ENCODE data around the gene MAMSTR.
A peak's percentile ranks its signal among the peaks of the same experiment; 100 is the strongest.
"Not testable (repeated sequence)": the region's sequence is repeated elsewhere in the genome, so short reads cannot be mapped to it uniquely, and the experiment has no call there.

MAMSTR gene

DNA sequence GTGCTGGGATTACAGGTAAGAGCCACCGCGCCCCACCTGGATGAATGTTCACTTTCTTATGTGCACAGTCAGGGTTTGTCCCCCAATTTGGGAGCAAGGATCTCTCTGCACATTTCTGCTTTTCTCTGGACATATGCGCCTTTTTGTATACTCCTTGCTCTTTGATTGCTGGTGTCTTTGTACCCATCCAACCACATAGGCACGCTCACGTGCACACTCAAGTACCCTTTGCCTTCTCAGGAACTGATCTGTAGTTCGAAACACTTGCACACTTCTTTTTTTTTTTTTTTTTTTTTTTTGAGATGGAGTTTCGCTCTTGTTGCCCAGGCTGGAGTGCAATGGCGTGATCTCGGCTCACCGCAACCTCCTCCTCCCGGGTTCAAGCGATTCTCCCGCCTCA is 1.4 kb downstream of the MAMSTR start:
- DNase-seq = not testable (repeated sequence)

- no peak for DNase-seq
Measured at GRCh38 chr19:48716562-48717291, 2.8 kb downstream of the MAMSTR start.

- no peak for DNase-seq
Measured at GRCh38 chr19:48715681-48716171, 3.8 kb downstream of the MAMSTR start.

GRCh38 chr19:48714759-48715675 is 4.5 kb downstream of the MAMSTR start:
- DNase-seq = no peak

- DNase-seq = peak; percentile 95
Measured at GRCh38 chr19:48713864-48714755, 5.4 kb downstream of the MAMSTR start.

DNA sequence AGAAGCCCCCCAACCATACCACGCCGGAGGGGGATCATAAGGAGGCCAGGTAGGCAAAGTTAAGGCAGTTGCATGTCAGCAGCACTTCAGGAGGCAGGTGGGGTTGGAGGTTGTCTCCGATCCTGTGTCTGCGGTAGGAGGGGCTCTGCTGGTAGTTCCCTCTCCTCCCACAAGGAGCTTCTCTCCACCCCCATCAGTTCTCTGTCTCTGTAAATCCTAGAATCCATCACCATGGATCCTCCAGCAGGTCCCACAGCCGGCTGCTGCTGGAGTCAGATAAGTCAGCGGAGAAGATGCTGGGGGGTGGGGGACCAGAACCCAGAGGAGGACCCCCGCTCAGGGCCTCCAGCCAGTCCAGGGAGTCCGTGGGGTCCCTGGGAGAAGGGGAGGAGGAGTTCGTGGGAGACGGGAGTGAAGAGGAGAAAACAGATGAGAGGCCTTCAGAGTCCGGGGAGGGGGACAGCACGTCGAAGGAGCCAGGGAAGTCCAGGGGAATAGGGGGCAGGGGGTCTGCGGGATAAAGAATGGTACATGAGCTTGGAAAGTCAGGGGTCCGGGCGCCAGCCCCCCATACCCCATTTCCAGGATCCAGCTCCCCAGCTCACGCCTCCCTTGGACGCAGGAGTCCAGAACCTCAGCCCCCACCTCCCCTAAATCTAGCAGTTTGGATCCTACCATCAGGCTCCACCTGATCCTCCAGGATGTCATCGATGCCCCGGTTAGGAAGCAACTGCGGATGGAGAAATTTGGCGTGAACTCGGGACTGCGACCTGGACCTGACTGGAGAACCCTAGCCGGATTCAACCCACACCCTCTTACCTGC is 6.3 kb downstream of the MAMSTR start:
- no peak for DNase-seq

DNA sequence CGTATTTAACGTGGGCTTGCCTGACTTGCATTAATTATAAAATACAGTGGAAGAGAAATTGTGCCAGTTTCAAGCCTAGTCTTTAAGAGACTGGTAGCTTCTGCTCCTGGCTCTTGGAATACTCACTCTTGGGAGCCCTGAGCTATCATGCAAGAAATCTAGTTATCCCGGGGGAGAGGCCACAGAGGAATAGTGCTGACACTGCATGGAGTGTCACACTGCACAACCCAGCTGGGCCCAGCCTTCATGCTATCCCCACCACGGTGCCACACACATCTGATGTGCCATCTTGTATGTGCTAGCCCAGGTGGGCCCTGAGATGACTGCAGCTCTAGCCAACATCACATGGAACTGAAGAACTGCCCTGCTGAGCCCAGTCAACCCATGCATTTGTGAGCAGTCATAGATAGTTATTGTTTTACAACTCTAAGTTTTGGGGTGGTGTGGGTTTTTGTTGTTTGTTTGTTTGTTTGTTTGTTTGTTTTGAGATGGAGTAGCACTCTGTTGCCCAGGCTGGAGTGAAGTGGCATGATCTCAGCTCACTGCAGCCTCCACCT is 8.3 kb downstream of the MAMSTR start:
- DNase-seq = no peak

DNA sequence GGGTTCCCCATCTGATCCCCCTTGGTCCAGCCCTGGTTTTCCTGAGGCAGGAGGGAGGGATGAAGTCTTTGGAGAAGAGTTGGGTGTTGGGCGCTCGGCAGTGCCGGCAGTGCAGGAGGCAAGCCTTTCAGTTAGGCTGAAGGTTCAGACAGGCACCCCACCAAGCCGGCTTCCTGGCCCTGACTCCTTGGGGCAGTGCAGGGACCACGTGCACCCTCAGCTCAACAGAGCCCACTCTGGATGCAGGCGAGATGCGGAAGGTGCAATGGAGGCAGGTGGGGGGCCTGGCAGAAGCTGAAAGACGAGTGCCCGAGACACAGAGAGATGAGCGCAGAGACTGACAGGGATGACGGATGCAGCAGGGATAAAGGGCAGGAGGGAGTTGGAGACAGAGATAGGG is 11.1 kb downstream of the MAMSTR start:
- DNase-seq = no peak

- no peak for DNase-seq
Measured at GRCh38 chr19:48705431-48705830, 14.1 kb downstream of the MAMSTR start.

- no peak for DNase-seq
Measured at GRCh38 chr19:48703316-48703715, 16.2 kb downstream of the MAMSTR start.

- DNase-seq = no peak
Measured at GRCh38 chr19:48702701-48703100, 16.8 kb downstream of the MAMSTR start.

DNA sequence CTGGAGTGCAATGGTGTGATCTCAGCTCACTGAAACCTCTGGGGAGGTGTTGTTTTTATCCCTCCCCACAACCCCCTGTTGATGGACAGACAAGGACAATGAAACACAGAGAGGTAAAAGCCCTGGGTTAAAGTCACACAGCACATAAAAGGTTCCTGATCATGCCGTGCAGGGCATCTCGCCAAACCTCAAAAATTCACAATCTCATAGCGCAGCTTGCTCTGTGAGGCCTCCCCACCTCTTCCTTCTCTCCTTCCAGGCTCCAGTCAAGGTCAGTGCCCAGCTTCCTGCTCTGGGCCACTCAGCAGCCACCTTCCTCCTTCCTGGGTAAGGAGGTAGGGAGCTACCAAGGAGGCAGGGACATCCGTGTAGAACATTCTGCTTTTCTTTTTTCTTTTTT is 21.5 kb downstream of the MAMSTR start:
- DNase-seq = no peak

GRCh38 chr19:48696353-48697010 is 23.0 kb downstream of the MAMSTR start:
- DNase-seq = no peak

DNA sequence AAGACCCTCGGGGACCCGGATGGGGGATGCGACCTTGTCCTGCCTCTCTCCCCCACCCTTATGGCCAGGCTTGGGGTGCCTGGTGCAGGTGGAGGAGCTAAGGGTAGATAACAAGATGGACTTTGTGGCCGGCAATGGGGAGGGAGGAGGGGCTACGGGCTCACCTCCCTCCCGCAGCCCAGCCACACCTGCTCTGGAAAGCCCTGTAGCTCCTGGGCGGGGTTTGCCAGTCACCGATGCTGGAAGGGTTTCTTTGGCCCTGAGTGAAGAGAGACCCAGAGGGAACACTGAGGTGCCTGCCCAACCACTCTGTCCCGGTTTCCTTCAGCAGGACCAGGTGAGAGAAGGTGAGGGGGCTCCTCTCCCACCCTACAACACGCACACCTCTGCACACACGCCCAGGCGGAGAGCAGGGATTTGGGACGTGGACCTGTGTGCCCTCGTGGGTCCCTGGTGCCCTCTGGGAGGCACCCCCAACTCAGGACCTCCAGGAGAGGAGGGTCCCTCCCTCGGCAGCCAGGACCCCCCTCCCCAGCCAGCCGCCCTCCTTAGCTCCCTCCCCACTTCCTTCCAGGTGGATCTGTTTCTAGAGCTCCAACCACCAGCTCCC is 23.7 kb downstream of the MAMSTR start, which contains the start of gene FUT2:
TSS of gene FUT2 (plus strand) at position 229 of the 610 bp plus-strand sequence. CDS start 6,986 bp downstream, outside the sequence.
- DNase-seq = no peak

DNA sequence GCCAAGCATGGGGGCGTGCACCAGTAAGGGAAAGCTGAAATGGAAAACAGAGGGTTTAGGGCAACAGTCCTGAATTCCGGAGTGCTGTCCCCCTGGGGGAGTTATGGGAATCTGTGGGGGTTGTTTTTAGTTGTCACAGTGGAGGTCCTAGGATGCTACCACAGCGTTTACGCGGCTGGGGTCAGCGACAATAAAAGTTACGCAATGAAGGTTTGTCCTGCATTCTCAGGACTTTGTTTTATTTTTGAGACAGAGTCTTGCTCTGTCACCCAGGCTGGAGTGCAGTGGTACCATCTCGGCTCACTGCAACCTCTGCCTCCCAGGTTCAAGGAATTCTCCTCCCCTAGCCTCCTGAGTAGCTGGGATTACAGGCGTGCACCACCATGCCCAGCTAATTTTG is 25.9 kb downstream of the MAMSTR start:
- DNase-seq = not testable (repeated sequence)

GRCh38 chr19:48689449-48689848 is 30.1 kb downstream of the MAMSTR start:
- DNase-seq = no peak

DNA sequence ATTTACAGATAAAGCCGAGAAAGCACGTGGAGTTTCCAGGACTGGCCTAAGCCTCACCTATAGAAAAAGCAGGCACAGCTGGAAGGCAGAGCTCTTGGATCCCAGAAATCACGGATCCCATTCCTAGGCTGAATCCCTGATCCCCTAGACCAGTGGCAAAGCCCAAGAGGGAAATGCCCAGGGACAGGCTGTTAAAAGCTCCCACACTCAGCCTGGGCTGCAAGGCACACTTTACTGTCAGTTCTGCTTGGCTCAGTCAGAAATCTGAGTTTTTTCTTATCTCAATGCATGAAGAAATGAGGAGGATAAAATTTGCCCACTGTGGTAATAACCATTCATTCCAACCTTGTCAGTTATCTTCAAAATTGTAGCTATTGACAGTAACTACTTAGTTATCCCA is 31.7 kb downstream of the MAMSTR start:
- DNase-seq = no peak

- not testable (repeated sequence) for DNase-seq
Measured at GRCh38 chr19:48686637-48687036, 32.9 kb downstream of the MAMSTR start.

DNA sequence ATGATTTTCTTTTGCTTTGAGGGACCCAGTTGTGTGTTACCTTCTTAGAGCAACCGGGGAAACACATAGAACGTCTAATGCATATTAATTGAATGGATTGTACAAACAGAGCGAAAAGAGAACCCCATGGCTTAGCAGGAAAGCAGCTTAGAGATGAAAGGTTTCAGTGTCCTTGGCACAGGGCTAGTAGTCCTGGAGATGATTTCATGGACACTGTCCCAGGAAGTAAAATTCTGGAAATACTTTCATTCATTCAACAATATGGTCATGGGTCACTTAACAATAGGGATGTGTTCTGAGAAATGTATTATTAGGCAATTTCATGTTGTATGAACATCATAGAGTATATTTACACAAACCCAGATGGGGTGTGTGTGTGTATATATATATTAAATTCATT is 33.4 kb downstream of the MAMSTR start:
- DNase-seq = no peak

DNA sequence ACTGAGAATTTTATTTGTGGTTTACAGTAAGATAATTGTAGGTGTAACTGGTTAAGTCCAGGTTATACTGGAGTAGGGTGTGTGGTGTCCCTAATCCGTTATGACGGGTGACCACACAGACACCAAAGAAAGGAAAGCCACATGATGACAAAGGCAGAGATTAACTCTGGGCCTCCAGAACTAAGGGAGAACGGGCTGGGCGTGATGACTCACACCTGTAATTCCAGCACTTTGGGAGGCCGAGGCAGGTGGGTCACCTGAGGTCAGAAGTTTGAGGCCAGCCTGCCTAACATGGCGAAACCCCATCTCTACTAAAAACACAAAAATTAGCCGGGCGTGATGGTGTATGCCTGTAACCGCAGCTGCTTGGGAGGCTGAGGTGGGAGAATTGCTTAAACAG is 33.9 kb downstream of the MAMSTR start:
- DNase-seq = no peak
